ENCODE measurements around the gene GKN1.

Gene GKN1

DNA sequence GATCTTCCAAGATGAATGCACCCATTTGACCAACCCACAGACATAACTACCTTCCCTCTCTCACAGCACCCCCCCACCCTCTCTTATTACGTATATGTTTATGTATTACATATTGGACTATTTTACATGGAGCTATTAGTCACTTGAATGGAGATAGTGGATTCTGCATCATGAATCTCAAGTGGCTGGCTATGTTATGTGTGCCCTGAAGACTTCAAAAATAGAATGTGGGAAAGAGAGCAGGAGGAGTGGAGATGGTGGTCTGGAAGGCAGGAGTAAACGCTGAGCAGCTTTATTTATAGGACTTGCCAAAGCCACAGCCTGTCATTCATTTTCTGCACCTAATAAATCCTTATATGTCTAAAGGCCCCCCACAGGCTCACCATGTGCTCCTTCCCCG lies 43.4 kb downstream of the GKN1 start:
- Mint-ChIP-seq H3K4me3 (no peak overlapping the region), H3K4me1 (peaks cover 54% of the 10 kb centered on the region), H3K9me3 (peaks cover 3% of the 10 kb centered on the region), H3K27me3 (ENCODE audit: low read depth, poor library complexity) (no peaks in the 10 kb centered on the region), H3K36me3 (ENCODE audit: low read depth) (peaks cover 40% of the 10 kb centered on the region), H3K27ac (no peak overlapping the region)
- DNase-seq = no peak
- TF ChIP-seq, protein P1, sequence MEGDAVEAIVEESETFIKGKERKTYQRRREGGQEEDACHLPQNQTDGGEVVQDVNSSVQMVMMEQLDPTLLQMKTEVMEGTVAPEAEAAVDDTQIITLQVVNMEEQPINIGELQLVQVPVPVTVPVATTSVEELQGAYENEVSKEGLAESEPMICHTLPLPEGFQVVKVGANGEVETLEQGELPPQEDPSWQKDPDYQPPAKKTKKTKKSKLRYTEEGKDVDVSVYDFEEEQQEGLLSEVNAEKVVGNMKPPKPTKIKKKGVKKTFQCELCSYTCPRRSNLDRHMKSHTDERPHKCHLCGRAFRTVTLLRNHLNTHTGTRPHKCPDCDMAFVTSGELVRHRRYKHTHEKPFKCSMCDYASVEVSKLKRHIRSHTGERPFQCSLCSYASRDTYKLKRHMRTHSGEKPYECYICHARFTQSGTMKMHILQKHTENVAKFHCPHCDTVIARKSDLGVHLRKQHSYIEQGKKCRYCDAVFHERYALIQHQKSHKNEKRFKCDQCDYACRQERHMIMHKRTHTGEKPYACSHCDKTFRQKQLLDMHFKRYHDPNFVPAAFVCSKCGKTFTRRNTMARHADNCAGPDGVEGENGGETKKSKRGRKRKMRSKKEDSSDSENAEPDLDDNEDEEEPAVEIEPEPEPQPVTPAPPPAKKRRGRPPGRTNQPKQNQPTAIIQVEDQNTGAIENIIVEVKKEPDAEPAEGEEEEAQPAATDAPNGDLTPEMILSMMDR (IDR thresholded peaks at IDR 0.05) = no peak

- Mint-ChIP-seq H3K27me3 (ENCODE audit: low read depth, poor library complexity) (no peaks in the 10 kb centered on the region), H3K36me3 (ENCODE audit: low read depth) (peaks cover 40% of the 10 kb centered on the region), H3K4me1 (peaks cover 54% of the 10 kb centered on the region), H3K9me3 (peaks cover 3% of the 10 kb centered on the region), H3K4me3 (no peak overlapping the region), H3K27ac (no peak overlapping the region)
- TF ChIP-seq, protein P1 (IDR thresholded peaks at IDR 0.05) = no peak
- DNase-seq = no peak
Measured at GRCh38 chr2:69018678-69019095, 44.3 kb downstream of the GKN1 start.

DNA sequence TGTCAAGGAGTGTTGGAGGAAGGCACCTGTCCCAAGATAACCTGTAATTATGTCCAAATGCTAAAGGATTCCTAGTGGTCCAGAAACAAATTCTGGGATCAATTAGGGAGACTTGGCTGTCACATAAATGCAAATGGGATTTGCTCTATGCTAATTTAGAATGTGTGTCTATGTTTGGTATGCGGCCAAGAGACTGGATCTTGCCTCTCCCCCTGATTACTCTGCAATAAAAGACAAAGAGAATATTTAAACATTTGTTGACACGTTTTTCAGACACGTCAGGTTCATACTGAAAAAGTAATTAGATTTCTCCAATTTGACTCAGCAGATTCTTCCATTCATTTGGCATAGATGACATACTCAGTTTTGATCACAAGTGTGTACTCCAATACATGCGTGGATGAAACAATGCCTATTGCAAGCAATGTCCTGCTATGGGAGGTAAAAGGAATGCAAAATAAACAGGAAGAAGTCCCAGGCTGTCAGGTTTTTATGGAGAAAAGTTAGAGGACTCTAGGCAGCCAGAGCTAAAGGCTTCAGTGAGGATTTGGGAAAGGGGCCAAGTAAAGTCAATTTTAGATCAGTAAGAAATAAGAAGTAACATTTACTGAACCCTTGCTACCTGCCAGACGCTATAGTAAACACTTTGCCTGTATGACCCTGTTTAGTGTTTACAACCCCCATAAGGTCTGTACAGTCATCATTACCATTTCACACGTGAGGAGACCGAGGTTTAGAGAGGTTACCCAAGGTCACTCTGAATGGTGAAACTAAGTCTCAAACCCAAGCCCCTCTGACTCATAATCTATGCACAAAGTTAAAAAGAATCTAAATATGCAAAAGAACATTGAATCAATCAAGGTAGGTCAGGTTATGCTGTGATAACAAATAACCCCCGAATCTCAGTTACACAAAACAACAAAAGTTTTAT lies 46.3 kb downstream of the GKN1 start:
- TF ChIP-seq, protein P1 (IDR thresholded peaks at IDR 0.05) = no peak
- no peak for DNase-seq
- H3K27me3 Mint-ChIP-seq (ENCODE audit: low read depth, poor library complexity) = no peaks in the 10 kb centered on the region
- H3K4me1 Mint-ChIP-seq = peaks cover 37% of the 10 kb centered on the region
- H3K36me3 Mint-ChIP-seq (ENCODE audit: low read depth) = peaks cover 40% of the 10 kb centered on the region
- no peak overlapping the region for H3K4me3 Mint-ChIP-seq
- H3K27ac Mint-ChIP-seq = peak overlapping the region; percentile 13
- peaks cover 3% of the 10 kb centered on the region for H3K9me3 Mint-ChIP-seq

DNA sequence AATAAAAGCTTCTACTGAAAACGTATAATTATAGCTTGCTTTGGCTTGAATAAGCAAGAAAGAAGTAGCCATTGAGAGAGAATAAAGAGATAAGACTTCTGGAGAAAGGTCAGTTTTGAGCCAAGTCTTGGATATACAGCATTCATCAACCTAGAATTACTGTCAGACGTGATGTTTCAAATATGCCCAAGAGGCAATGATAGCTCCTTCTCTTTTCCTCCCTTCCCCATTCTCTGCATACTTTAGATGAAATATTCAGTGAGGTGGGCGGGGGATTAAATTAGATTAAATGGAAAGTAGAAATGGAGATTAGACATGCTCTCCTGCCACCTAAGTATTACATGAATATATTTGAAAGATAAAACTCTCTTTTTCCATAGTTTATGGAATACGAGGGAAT lies 47.3 kb downstream of the GKN1 start:
- Mint-ChIP-seq H3K36me3 (ENCODE audit: low read depth) (peaks cover 49% of the 10 kb centered on the region), H3K4me3 (no peak overlapping the region), H3K27ac (no peak overlapping the region), H3K27me3 (ENCODE audit: low read depth, poor library complexity) (no peaks in the 10 kb centered on the region), H3K9me3 (peaks cover 7% of the 10 kb centered on the region), H3K4me1 (peaks cover 28% of the 10 kb centered on the region)
- TF ChIP-seq, protein P1 (IDR thresholded peaks at IDR 0.05) = no peak
- no peak for DNase-seq

DNA sequence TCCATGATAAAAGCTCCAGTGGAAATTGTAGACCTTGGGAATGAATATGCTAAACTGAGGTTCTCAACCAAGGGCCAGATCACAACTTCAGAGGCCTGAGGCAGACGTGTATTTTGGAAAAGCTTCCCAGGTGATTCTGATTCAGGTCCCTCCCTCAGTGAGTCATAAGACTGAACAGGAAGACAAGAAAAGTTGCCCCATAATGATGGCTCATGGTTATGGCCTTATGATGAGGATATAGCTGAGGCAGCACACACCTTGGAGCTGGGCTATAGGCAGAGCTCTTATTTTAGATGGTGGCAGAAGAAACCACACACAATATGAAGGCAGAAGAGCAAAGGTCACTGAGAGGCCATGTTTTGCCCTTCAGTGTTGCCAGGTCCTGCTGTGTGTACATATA lies 48.1 kb downstream of the GKN1 start:
- no peak overlapping the region for H3K27ac Mint-ChIP-seq
- no peak for DNase-seq
- no peaks in the 10 kb centered on the region for H3K27me3 Mint-ChIP-seq (ENCODE audit: low read depth, poor library complexity)
- no peak overlapping the region for H3K4me3 Mint-ChIP-seq
- TF ChIP-seq, protein P1 (IDR thresholded peaks at IDR 0.05) = no peak
- H3K4me1 Mint-ChIP-seq = peaks cover 19% of the 10 kb centered on the region
- peaks cover 16% of the 10 kb centered on the region for H3K9me3 Mint-ChIP-seq
- peaks cover 49% of the 10 kb centered on the region for H3K36me3 Mint-ChIP-seq (ENCODE audit: low read depth)

DNA sequence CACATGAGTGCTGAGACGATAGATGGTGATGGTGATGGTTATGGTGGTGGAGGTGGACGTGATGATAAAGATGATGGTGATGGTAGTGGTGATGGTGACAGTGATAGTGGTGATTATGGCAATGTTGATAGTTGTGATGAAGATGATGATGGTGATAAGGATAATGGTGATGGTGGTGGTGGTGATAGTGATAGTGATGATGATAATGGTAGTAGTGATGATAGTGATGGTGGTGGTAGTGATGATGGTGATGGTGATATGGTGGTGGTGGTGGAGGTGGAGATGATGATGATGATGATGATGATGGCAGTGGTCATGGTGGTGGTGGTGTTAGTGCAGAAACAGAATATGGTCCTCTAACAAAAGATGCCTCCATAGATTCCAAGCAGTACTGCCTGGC lies 48.8 kb downstream of the GKN1 start:
- Mint-ChIP-seq H3K4me1 (peaks cover 12% of the 10 kb centered on the region), H3K4me3 (no peak overlapping the region), H3K27ac (no peak overlapping the region), H3K27me3 (ENCODE audit: low read depth, poor library complexity) (no peaks in the 10 kb centered on the region), H3K36me3 (ENCODE audit: low read depth) (peaks cover 49% of the 10 kb centered on the region), H3K9me3 (peaks cover 19% of the 10 kb centered on the region)
- no peak for DNase-seq
- TF ChIP-seq, protein P1 (IDR thresholded peaks at IDR 0.05) = no peak
